Progenitor cell of endocrine pancreas (in vitro differentiated cells): ENCODE results near the gene LAMA5. TPM values are rescaled to one million over a fixed set of nuclear protein-coding genes. Genes with fewer than 3 reads are reported as not detected.

Experiments
- DNase-seq: peaks from one replicate; pipeline ENCODE4 v3.0.0; 2021; ENCODE audit warnings: low spot score; ENCODE audit not compliant: unreplicated experiment
- H3K27ac Mint-ChIP-seq: 2 replicates; pipeline ENCODE4 v1.8.0; 2021; ENCODE audit warnings: mild to moderate bottlenecking, moderate library complexity, mixed read lengths
- H3K27me3 Mint-ChIP-seq: 2 replicates; pipeline ENCODE4 v1.8.0; 2021; ENCODE audit warnings: mixed read lengths
- H3K36me3 Mint-ChIP-seq: 2 replicates; pipeline ENCODE4 v1.8.0; 2022; ENCODE audit warnings: mixed read lengths; ENCODE audit not compliant: insufficient read depth
- H3K4me1 Mint-ChIP-seq: 2 replicates; pipeline ENCODE4 v1.8.0; 2021; ENCODE audit warnings: low read depth, mixed read lengths
- H3K4me3 Mint-ChIP-seq: 2 replicates; pipeline ENCODE4 v1.8.0; 2021; ENCODE audit warnings: low read depth, mild to moderate bottlenecking, moderate library complexity, mixed read lengths
- H3K9me3 Mint-ChIP-seq: 2 replicates; pipeline ENCODE4 v1.8.0; 2021; ENCODE audit warnings: low read depth, mixed read lengths
- CTCF ChIP-seq: fragments of 200-600 bp; sonication (generic); IDR thresholded peaks from one replicate; pipeline ENCODE4 v1.5.0; 2021; ENCODE audit warnings: antibody characterized with exemption, mild to moderate bottlenecking; ENCODE audit not compliant: unreplicated experiment
- long read RNA-seq: library from polyadenylated mRNA; unstranded; transcript quantifications from one replicate; pipeline ENCODE4 v2.0.0, GENCODE V29; 2020
- total RNA-seq: library from RNA; stranded (reverse); gene quantifications from 2 replicates; pipeline ENCODE4 v1.2.1, GENCODE V29; 2021

Gene LAMA5
- 248 and 252 TPM in 2 replicates for total RNA-seq
- long read RNA-seq = 0 reads

GRCh38 chr20:62367136-62367632 is at the start of gene LAMA5:
LAMA5 (minus strand) TSS chr20:62367312; CDS start chr20:62367245, 67 bp downstream.
- Mint-ChIP-seq H3K36me3 (no peaks in the 10 kb centered on the region), H3K9me3 (no peaks in the 10 kb centered on the region), H3K4me1 (peaks cover 31% of the 10 kb centered on the region), H3K27ac (peak within 1 kb of the TSS; percentile 78), H3K4me3 (peak within 1 kb of the TSS; percentile 69), H3K27me3 (no peaks in the 10 kb centered on the region)
- DNase-seq = peak; percentile 65
- no peak for TF ChIP-seq CTCF

GRCh38 chr20:62415354-62416111 is 48.4 kb upstream of the LAMA5 start:
- peaks cover 4% of the 10 kb centered on the region for H3K27me3 Mint-ChIP-seq
- peaks cover 1% of the 10 kb centered on the region for H3K36me3 Mint-ChIP-seq
- no peak for DNase-seq
- TF ChIP-seq CTCF = no peak
- H3K9me3 Mint-ChIP-seq = no peaks in the 10 kb centered on the region
- H3K27ac Mint-ChIP-seq = no peak overlapping the region
- H3K4me3 Mint-ChIP-seq = no peak overlapping the region
- no peaks in the 10 kb centered on the region for H3K4me1 Mint-ChIP-seq

- H3K27me3 Mint-ChIP-seq = peaks cover 5% of the 10 kb centered on the region
- H3K36me3 Mint-ChIP-seq = peaks cover 1% of the 10 kb centered on the region
- no peaks in the 10 kb centered on the region for H3K4me1 Mint-ChIP-seq
- no peak for DNase-seq
- no peak overlapping the region for H3K4me3 Mint-ChIP-seq
- TF ChIP-seq CTCF = no peak
- no peak overlapping the region for H3K27ac Mint-ChIP-seq
- H3K9me3 Mint-ChIP-seq = no peaks in the 10 kb centered on the region
These were observed 46.9 kb upstream of the LAMA5 start for GRCh38 chr20:62413896-62414481.

GRCh38 chr20:62413025-62413570 is 46.0 kb upstream of the LAMA5 start:
- no peak for DNase-seq
- Mint-ChIP-seq H3K36me3 (no peaks in the 10 kb centered on the region), H3K9me3 (no peaks in the 10 kb centered on the region), H3K27me3 (peaks cover 7% of the 10 kb centered on the region), H3K4me1 (no peaks in the 10 kb centered on the region), H3K27ac (no peak overlapping the region), H3K4me3 (no peak overlapping the region)
- no peak for TF ChIP-seq CTCF

GRCh38 chr20:62412194-62413024 is 45.3 kb upstream of the LAMA5 start:
- Mint-ChIP-seq H3K27ac (peak overlapping the region; percentile 59), H3K36me3 (no peaks in the 10 kb centered on the region), H3K4me1 (no peaks in the 10 kb centered on the region), H3K9me3 (no peaks in the 10 kb centered on the region), H3K27me3 (peaks cover 7% of the 10 kb centered on the region), H3K4me3 (no peak overlapping the region)
- no peak for TF ChIP-seq CTCF
- DNase-seq = no peak
